GM12878 (cell line): ENCODE measurements around the gene MAIP1. TPM values are rescaled to one million over a fixed set of nuclear protein-coding genes. Genes with fewer than 3 reads are reported as not detected.

Experiments
- ATAC-seq: fragments of 200-7000 bp; cut with Tn5 transposase; 3 replicates; pipeline ENCODE4 v1.9.1; 2020; ENCODE audit warnings: mild to moderate bottlenecking, moderate library complexity
- BruUV-seq: library from RNA; stranded (reverse); fragments of 400-500 nt; replicated peaks from 2 replicates; lab custom pipeline; 2021; lab: Mats Ljungman, UMichigan
- CTCF ChIA-PET: fragments of 300-600 bp; sonication (Branson Sonifier 250); formaldehyde crosslinking; extraction: SDS; loops from one replicate; lab custom pipeline; 2021; ENCODE audit warnings: inconsistent platforms; lab: Yijun Ruan, JAX
- POLR2A ChIA-PET: fragments of 350-600 bp; formaldehyde crosslinking; extraction: SDS; loops from one replicate; lab custom pipeline; 2021; ENCODE audit warnings: inconsistent platforms; lab: Charles Lee
- RAD21 ChIA-PET: fragments of 300-600 bp; sonication (Branson Sonifier 250); formaldehyde crosslinking; loops from one replicate; lab custom pipeline; 2023; ENCODE audit warnings: antibody characterized with exemption; ENCODE audit not compliant: unreplicated experiment; lab: Charles Lee
- SMC1A ChIA-PET: fragments of 300-600 bp; sonication (Branson Sonifier 250); formaldehyde crosslinking; loops from one replicate; lab custom pipeline; 2023; ENCODE audit not compliant: unreplicated experiment, uncharacterized antibody; lab: Charles Lee
- DNase-seq: peaks from one replicate; pipeline ENCODE4 v3.0.0-alpha.2; 2011; ENCODE audit warnings: low read depth, low spot score
- FAIRE-seq: peaks from 3 replicates; lab custom pipeline; 2011; peaks lifted over from hg19 to GRCh38; lab: Jason Lieb, UNC
- H2AFZ ChIP-seq: 2 replicates; pipeline ENCODE4 v1.6.0; 2011; ENCODE audit warnings: low read depth, low read length, control low read depth; ENCODE audit not compliant: control insufficient read depth
- H3K27ac ChIP-seq: 2 replicates; pipeline ENCODE4 v1.5.1; 2011; ENCODE audit warnings: control low read depth; ENCODE audit not compliant: control insufficient read depth, insufficient read depth
- H3K27me3 ChIP-seq, 2 experiments: replicated peaks in 1 of 2; 2 replicates each; pipeline versions ENCODE4 v1.6.0 to v1.6.1; 2011; ENCODE audit warnings: low read length in 1 of 2; ENCODE audit not compliant: control insufficient read depth in 2 of 2, insufficient read depth in 2 of 2
- H3K36me3 ChIP-seq, 2 experiments: 2 replicates each; pipeline ENCODE4 v1.5.1; 2011; ENCODE audit warnings: low read length in 1 of 2; ENCODE audit not compliant: control insufficient read depth in 2 of 2, insufficient read depth in 2 of 2
- H3K4me1 ChIP-seq: 2 replicates; pipeline ENCODE4 v1.6.1; 2011; ENCODE audit warnings: mild to moderate bottlenecking, low read length, moderate library complexity, mixed read lengths; ENCODE audit not compliant: control insufficient read depth, insufficient read depth
- H3K4me2 ChIP-seq: 2 replicates; pipeline ENCODE4 v1.6.0; 2011; ENCODE audit warnings: control low read depth; ENCODE audit not compliant: control insufficient read depth, insufficient read depth
- H3K4me3 ChIP-seq: fragments of 200-600 bp; sonication (generic); 2 replicates; pipeline ENCODE4 v1.5.1; 2016
- H3K79me2 ChIP-seq: 2 replicates; pipeline ENCODE4 v1.6.0; 2011; ENCODE audit warnings: low read length; ENCODE audit not compliant: control insufficient read depth, insufficient read depth
- H3K9ac ChIP-seq: 2 replicates; pipeline ENCODE4 v1.8.0; 2011; ENCODE audit warnings: low read length, control low read depth, mixed read lengths; ENCODE audit not compliant: control insufficient read depth, insufficient read depth
- H3K9me3 ChIP-seq: replicated peaks from 3 replicates; pipeline ENCODE4 v1.5.1; 2011; ENCODE audit warnings: mild to moderate bottlenecking, low read length; ENCODE audit not compliant: control insufficient read depth, insufficient read depth
- H4K20me1 ChIP-seq: 2 replicates; pipeline ENCODE4 v1.6.0; 2011; ENCODE audit not compliant: control insufficient read depth, insufficient read depth
- BCL3 ChIP-seq: IDR thresholded peaks from 2 replicates; pipeline ENCODE4 v1.6.1; 2011; ENCODE audit warnings: borderline replicate concordance, low read depth, mild to moderate bottlenecking, moderate library complexity, low read length; ENCODE audit not compliant: insufficient read depth, poor library complexity, severe bottlenecking
- CTCF ChIP-seq, 3 experiments: IDR thresholded peaks in 2 of 3; conservative IDR thresholded peaks in 1 of 3; 2 replicates each; pipeline ENCODE4 v1.5.1; 2011; ENCODE audit warnings: low read depth in 3 of 3, low read length in 3 of 3, mild to moderate bottlenecking in 3 of 3, control low read depth in 2 of 3, moderate library complexity in 2 of 3, inconsistent platforms in 1 of 3, mixed read lengths in 1 of 3; ENCODE audit not compliant: control insufficient read depth in 2 of 3, insufficient read depth in 1 of 3; ENCODE audit errors: extremely low read depth in 1 of 3
- DPF2 ChIP-seq: fragments of 450-650 bp; IDR thresholded peaks from 2 replicates; pipeline ENCODE4 v1.6.1; 2017; ENCODE audit warnings: mild to moderate bottlenecking
- EED ChIP-seq: sonication (generic); IDR thresholded peaks from 2 replicates; pipeline ENCODE4 v1.6.1; 2016; ENCODE audit warnings: antibody characterized with exemption, low read depth
- IRF3 ChIP-seq: fragments of 450-650 bp; IDR thresholded peaks from 2 replicates; pipeline ENCODE4 v1.6.1; 2014; ENCODE audit warnings: mild to moderate bottlenecking
- POLR2A ChIP-seq: IDR thresholded peaks from 2 replicates; pipeline ENCODE4 v1.6.1; 2011; ENCODE audit warnings: low read depth, mild to moderate bottlenecking, low read length
- RAD21 ChIP-seq: IDR thresholded peaks from 2 replicates; pipeline ENCODE4 v1.6.1; 2011; ENCODE audit warnings: mild to moderate bottlenecking, low read depth, low read length, moderate library complexity; ENCODE audit not compliant: insufficient read depth
- SIN3A ChIP-seq: IDR thresholded peaks from 2 replicates; pipeline ENCODE4 v1.6.1; 2012; ENCODE audit warnings: low read depth, low read length, improper control_type of control experiment
- TAF1 ChIP-seq: IDR thresholded peaks from 2 replicates; pipeline ENCODE4 v1.6.1; 2011; ENCODE audit warnings: mild to moderate bottlenecking, low read depth, low read length, borderline replicate concordance
- WGBS: methylation state at CpG from one replicate; pipeline ENCODE4 v1.1.6; 2016; ENCODE audit warnings: low lambda C conversion rate; ENCODE audit not compliant: insufficient replicate concordance, insufficient coverage; ENCODE audit errors: missing lambda C conversion rate; 5-methylcytosine and 5-hydroxymethylcytosine counted together
- in situ Hi-C: fragments of 300-500 bp; cut with MboI; formaldehyde crosslinking; loops from 9 replicates; pipeline ENCODE4 v1.14.3; 2018; ENCODE audit warnings: mixed read lengths
- intact Hi-C: fragments of 100-400 bp; cut with micrococcal nuclease; formaldehyde crosslinking; loops from one replicate; pipeline ENCODE4 v1.14.2; 2022; ENCODE audit not compliant: unreplicated experiment
- polyA plus RNA-seq, 11 experiments: library from polyadenylated mRNA; depleted of rRNA in 4 of 11; unstranded in 6 of 11; stranded (reverse) in 5 of 11; fragments of >200 nt; fragmentation: Nextera tagmentation in 4 of 11; fragmentation: Illumina TruSeq in 1 of 11; extraction: Ambion mirVana in 4 of 11; extraction: Trizol in 1 of 11; gene quantifications; 1 replicate in 1 of 11; 2 replicates in 10 of 11; pipeline versions ENCODE4 v1.2.1 to v1.2.3, GENCODE V29; 2011 to 2016; ENCODE audit warnings: inconsistent platforms in 2 of 11, missing spikeins in 2 of 11, low read depth in 1 of 11
- total RNA-seq, 4 experiments: library from RNA; depleted of rRNA in 3 of 4; stranded (reverse); fragments of >200 nt in 3 of 4; fragmentation: Illumina TruSeq in 1 of 4; extraction: Trizol in 1 of 4; gene quantifications; 2 replicates each; pipeline versions ENCODE4 v1.2.1 to v1.2.3, GENCODE V29; 2013 to 2021

Gene MAIP1
- total and polyA plus RNA-seq, 10 of the 15 experiments (the other 5 are each of a cell fraction or from before 2014, with no cell fraction given), result 5.4 to 41.4 (median 25.4) TPM

GRCh38 chr2:199973703-199974102, 18.3 kb downstream of the MAIP1 start:
- Histone ChIP-seq H3K36me3 (no peaks in the 10 kb centered on the region), H3K27ac (no peak overlapping the region), H2AFZ (no peak overlapping the region), H4K20me1 (no peaks in the 10 kb centered on the region), H3K4me1 (0 out of 2 replicates have a peak, but pooled peaks cover 3% of the 10 kb centered on the region), H3K79me2 (no peaks in the 10 kb centered on the region), H3K4me3 (no peak overlapping the region), H3K27me3 (no peaks in the 10 kb centered on the region), H3K4me2 (no peak overlapping the region), H3K9me3 (no peaks in the 10 kb centered on the region), H3K9ac (no peak overlapping the region)
- SMC1A ChIA-PET, result interaction anchor here (1.0 kb wide), 2 partner anchors 510 to 730 kb away, joined by 3 to 4 read pairs; no protein-coding TSS in a partner anchor
- TF ChIP-seq POLR2A (no peak), CTCF (IDR thresholded peaks at IDR 0.05 in 2 of 3, conservative IDR thresholded peaks at IDR 0.05 in 1 of 3; ENCODE audit: control insufficient read depth in 2 of 3, extremely low read depth in 1 of 3, insufficient read depth in 1 of 3, low read depth in 3 of 3, low read length in 3 of 3) (peak; percentile 18 to 38 (median 37); a peak in 4 of 6 replicates), RAD21 (peak; percentile 63), IRF3 (no peak), BCL3 (no peak), EED (no peak), TAF1 (no peak), DPF2 (no peak), SIN3A (no peak)
- DNase-seq, result no peak
- WGBS, result 50% methylated on average over 2 of the region's 2 CpGs
- RAD21 ChIA-PET, result interaction anchor here (1.2 to 1.4 kb wide), 2 partner anchors 12 to 510 kb away, joined by 3 to 7 read pairs; no protein-coding TSS in a partner anchor
- ATAC-seq, result no peak
- no peak for FAIRE-seq
- in situ Hi-C loops (loop anchor here (10.0 kb wide), 1 partner anchor 731 kb away; no protein-coding TSS in a partner anchor), intact Hi-C loops (no loop called here)
- CTCF ChIA-PET, result interaction anchor here (0.8 to 5.1 kb wide), 5 partner anchors 11 to 729 kb away, joined by 3 to 41 read pairs (median 3); no protein-coding TSS in a partner anchor
- POLR2A ChIA-PET, result no interaction called here
- no TSS peak for BruUV-seq
